Measurements from ENCODE around the gene STAM.
"Not testable (repeated sequence)": the region's sequence is repeated elsewhere in the genome, so short reads cannot be mapped to it uniquely, and the experiment has no call there.

The STAM gene

DNA sequence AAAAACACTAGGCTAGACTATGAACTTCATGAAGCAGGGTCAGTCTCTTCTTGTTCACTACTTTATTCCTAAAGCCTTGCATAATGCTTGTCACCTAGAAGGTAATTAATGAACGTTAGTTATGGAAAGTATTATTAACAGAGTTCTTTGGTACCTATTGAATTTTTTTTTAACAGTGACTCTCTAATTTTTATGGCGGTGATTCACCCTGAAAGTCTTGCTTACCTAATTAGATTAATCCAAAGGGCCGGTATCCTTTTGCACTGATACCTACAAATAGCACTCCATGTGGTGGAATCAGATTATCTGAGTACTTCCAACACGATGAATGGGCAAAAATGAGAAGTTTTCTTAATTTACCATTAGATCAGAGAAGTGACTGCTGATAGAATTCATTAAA lies 31.7 kb downstream of the STAM start:
- no peak for DNase-seq (ENCODE audit: low read depth)

DNA sequence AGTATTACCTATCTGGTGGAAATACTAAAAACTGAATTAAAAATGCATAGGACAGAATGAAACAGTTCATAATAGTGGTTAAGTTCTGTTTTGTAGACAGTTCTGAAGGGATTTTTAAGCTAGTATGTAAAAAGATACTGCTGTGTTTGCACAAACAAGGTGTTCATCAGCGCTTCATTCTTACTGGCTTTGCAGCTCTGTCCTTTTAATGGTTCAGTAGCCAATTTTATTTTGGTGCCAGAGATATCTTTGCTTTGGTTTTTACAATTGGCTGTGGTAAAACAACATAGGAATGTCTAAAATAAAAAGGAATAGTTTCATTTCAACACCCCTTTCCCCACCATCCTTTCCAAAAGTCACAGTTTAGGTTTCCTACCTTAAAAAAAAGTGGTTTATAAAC lies 33.0 kb downstream of the STAM start:
- DNase-seq (ENCODE audit: low read depth), result no peak

DNA sequence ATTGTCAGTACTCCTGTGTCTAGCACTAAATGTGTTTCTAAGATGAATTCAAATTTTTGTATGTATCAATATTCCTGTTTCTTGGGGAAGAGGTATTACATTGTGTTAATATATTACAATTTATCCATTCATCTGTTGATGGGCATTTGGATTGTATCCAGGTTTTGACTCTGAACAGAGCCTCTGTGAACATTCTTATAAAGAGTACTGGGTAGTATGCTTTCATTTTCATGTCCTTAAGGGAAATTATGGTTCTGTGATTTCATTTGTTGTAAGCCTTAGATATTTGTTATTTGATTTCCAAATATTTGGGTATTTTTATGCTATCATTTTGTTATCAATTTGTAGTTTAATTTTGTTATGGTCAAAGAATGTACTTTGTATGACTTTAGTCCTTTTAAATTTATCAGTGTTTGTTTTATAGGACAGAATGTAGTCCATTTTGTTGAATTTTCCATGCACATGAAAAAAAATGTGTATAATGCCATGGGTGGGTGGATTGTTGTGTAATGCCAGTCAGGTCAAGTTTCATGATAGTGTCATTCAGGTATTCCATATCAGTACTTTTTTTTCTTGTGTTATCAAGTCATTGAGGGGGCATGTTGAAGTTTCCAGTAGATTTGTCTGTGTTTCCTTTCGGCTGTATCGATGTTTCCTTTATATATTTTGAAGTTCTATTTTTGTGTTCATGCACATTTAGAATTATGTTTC lies 38.4 kb downstream of the STAM start:
- DNase-seq (ENCODE audit: low read depth), result peak; percentile 27

DNA sequence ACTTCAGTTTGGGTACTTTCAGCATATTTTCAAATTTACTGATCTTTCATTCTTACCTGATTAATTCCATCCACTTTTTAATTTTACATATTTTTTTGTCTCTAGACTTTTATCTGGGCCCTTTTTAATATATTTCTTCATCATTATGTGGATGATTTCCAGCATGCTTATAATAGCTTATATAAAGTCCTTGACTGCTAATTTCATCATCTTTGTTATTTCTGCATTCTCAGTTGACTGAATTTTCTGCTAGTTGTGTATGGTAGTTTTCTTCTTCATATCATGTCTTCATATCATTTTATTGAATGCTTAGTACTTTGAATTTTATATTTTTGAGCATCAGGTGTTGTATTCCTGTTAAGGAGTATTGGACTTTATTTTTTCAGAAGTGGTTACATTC lies 39.6 kb downstream of the STAM start:
- DNase-seq (ENCODE audit: low read depth), result no peak

DNA sequence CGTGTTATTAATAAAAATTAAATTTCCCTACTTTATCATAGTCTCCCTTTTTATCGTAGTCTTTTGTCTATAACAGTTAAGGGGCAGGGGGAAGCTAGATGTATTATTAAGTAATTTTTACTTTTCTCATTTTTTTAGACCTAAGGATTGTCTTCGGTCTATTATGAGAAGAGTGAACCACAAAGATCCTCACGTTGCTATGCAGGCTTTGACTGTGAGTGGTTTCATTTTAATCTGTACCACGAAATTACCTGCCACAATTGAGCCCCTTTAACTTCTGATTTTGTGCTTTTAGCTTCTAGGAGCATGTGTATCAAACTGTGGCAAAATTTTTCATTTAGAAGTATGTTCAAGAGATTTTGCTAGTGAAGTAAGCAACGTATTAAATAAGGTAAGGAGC lies 40.6 kb downstream of the STAM start:
- DNase-seq (ENCODE audit: low read depth), result no peak

DNA sequence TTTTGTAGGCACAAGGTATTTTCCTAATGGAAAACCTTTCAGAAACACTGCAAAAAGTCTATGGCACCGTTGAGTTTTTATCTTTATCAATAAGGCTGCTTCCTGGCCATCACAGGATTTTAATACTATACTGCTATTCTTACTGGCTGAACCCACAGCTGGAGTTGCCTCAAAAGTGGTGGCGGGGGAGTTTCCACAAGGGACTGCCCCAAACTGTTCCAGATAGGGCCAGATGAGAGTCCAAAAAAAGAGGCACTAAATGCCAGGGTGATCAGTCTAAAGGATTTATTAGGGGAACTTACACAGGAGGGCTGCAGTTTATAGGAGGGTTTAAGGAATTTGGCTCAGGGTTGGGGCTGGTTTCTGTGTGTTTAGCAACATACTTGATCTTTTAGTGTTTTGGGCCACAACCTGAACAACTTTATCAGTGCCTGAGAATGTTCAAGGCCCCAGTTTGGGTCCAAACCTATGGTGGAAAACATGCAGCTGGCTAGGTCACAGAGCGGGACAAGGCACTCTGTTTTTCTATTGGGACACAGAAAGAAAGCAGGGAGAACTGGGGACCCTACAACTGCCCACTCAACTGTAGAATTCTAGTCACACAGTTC lies 41.4 kb downstream of the STAM start:
- DNase-seq (ENCODE audit: low read depth), result no peak

DNA sequence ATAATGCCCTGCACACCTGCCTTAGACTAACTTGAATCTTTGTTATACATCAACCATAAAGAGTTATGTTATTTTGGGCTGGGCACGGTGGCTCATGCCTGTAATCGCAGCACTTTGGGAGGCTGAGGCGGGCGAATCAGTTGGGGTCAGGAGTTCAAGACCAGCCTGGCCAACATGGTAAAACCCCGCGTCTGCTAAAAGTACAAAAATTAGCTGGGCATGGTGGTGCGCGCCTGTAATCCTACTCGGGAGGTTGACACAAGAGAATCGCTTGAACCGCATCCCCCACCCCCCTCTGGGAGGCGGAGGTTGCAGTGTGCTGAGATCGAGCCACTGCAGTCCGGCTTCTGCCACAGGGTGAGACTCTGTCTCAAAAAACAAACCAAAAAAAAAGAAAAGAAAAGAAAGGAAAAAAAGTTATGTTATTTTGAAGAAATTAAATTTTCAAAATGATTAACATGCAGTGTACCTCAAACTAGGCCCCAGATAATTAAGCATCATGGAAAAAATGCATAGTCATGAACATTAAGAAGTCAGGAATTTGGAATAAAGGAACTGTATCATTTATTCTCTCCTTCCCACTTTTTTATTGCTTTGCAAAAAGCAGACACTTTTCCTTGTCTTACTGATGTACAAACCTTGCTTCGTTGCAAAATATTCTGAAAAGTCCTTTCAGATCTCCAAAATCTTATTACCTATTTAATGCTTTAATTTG lies 43.3 kb downstream of the STAM start:
- no peak for DNase-seq (ENCODE audit: low read depth)

DNA sequence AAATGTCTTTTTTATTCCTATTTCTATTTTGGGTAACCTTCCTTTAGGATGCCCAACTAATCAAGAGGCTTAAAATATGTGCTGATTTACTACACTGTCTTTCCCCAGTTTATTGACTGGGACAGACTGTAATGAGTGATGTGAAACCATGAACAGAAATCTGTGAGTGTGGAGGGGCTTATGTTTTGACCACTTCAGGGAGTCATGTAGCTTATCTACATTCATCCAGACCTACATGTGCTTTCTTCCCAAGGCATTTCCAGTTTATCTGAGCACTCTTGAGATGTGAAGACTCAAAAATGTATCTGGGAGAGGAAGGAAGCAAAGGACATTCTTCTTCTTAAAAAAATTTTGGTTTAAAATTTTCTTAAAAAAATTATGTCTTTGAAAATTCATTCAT lies 45.2 kb downstream of the STAM start:
- DNase-seq (ENCODE audit: low read depth), result no peak

DNA sequence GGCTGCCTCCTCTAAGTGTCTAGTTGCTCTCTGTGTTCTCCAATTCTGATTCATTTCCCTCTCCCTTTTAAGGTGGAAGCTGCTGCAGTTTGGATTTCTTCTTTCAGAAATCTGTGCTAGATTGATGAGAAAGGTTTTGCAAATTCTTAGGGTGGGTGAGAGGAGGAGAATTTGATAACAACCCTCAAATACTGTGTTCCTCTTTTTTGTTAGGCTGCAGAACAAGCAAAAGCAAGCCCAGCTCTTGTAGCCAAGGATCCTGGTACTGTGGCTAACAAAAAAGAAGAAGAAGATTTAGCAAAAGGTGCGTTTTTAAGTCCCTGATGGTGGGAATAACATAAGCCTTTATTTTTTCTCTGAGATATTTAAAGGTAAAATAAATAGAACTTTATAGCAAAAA lies 49.1 kb downstream of the STAM start:
- no peak for DNase-seq (ENCODE audit: low read depth)

DNA sequence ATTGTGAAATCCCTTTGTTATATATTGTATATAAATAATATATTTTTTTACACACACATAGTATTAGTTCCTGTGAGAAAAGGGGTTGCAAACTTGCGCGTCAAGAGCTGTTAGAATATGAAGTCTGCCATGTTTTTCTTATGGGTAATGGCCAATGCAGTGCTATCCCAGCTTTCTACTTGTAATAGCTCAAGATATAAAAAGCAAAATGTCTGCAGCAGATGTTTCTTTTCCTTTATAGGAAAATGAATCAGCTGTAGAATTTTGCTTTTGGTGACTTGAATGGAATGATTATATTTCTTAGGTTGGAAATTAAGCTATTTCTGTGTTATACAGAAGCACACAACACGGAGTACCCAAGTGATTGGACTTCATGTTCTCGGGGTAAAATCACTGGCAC lies 54.7 kb downstream of the STAM start:
- no peak for DNase-seq (ENCODE audit: low read depth)

DNA sequence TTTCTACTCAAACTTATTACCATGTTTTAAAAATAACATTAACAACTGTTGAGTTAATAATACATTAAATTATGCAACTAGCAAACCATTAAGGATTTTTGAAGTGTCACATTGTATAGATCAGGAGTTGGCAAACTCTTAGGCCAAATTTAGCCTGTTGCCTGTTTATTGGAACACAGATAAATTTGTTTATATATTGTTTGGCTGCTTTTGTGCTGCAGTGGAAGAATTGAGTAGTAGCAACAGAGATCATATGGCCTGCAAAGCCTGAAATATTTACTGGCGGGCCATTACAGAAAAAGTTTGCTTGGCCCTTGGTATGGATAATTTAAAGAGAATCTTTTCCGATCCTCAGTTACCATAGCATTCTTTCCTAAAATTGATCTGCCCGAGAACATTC lies 57.4 kb downstream of the STAM start:
- DNase-seq (ENCODE audit: low read depth), result no peak

DNA sequence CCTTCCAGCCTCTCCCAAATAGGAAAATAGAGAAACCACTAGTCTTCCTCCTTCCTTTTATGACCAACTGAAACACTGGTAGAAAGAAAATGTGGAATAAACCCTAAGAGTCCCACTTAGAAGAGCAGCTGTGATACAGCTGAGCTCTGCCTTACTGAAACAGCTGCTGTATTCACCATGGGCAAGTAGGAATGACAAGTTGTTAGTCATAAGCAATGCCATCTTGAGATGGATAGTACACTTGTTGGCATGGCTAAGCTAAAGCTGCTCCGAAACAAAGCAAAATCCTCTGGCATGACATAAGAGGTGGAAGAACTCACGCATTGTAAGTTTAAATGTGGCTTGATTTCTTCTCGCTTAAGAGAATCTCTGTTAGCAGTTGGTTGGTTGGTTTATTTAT lies 59.8 kb downstream of the STAM start:
- no peak for DNase-seq (ENCODE audit: low read depth)

DNA sequence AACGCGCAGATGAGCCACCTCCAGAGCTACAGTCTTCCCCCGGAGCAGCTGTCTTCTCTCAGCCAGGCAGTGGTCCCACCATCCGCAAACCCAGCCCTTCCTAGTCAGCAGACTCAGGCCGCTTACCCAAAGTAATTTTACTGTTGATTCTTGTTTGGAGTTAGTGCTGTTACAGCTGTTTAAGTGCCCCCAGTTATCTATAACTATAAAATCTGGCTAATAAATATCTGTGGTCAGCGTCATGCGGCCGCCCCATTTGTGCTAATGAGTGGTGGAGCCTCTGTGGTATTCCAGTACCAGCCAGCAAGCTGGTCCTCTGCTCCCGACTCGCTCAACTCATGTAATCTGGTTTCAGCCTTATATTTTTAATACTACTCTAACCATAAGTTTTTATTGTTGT lies 64.9 kb downstream of the STAM start:
- no peak for DNase-seq (ENCODE audit: low read depth)

DNA sequence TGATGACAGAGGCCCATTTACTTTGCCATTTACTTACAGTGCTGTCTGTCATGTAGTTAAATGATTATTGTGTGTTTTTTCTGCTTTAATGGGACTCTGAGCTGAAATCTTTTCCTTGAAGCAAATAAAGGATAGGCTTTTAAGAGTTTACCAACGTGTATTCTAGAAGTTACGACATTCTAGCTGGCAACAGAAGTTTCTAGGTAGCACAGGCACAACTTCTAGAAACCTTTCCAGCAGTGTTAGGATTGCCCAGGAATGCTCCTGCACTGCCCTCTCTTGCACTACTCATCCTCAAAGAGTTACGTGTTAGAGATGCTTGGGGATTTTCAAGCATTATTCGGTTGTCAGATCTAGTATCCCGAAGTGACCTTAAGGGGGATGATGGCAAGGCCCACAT lies 65.5 kb downstream of the STAM start:
- DNase-seq (ENCODE audit: low read depth), result no peak

DNA sequence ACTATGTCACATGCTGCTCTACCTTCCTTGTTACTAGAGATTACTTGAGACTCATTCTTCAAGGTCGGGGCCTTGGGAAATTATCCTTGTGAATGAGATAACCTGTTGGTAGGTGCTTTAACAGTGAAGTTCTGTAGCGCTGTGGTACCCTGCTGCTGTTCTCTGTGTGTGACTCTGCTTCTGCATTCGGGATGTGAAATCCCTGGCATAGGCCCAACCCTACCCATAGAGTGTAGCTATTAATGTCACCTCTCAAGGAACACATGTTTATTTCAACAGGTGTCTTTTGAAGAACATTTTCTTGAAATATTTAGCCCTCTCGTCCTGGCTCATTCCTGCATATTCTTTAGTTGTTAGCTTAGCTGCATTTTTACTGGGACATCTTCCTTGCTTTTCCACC lies 66.2 kb downstream of the STAM start:
- no peak for DNase-seq (ENCODE audit: low read depth)

DNA sequence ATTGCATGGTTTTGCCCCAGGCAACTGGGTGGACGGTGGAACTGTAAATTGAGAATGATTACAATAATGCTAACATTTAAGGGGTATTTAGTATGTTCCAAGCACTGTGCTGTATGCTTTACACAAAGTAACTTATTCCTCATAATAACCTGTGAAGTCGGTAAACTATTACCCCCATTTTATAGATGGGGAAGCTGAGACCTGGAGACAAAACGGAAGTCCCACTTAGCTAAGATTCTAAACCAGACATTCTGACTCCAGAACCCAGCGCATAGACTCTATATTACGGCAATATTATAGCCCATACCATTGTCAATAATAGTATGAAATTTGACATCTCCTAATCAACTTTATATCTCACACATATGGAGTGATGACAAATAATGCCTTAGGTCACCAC lies 68.1 kb downstream of the STAM start:
- DNase-seq (ENCODE audit: low read depth), result no peak

DNA sequence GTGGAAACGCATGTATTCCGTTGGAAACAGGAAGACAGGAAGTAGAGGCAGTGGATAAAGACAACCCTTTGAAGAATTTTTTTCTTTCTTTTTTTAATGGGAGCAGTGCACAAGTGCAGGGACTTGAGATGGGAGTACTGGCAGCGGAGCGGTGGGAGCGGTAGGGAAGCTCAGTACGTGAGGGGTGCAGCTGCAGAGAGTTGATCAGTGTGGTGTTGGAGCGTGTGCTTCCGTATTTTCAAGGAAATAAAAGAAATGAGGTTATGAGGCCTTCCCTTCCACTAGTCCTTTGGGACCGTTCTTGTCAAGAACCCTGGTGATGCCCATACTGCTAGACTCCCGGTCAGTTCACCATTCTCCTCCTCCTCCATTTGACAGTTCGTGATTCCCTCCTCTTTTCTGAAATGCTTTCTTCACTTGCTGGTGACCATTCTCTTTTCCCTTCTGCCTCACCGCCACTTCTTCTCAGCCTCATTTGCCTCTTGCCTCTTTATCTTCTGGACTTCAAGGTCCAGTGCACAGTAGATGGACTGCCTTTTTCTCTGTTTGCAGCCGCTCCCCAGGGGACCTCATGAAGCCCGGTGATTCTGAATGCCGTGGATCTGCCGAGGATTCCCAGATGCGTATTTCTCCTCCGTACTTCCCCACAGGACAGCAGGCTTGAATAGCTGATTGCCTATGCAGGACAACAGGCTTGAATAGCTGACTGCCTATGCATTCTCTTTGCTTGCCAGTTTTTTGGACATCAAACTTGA lies 68.9 kb downstream of the STAM start:
- DNase-seq (ENCODE audit: low read depth), result peak; percentile 43

DNA sequence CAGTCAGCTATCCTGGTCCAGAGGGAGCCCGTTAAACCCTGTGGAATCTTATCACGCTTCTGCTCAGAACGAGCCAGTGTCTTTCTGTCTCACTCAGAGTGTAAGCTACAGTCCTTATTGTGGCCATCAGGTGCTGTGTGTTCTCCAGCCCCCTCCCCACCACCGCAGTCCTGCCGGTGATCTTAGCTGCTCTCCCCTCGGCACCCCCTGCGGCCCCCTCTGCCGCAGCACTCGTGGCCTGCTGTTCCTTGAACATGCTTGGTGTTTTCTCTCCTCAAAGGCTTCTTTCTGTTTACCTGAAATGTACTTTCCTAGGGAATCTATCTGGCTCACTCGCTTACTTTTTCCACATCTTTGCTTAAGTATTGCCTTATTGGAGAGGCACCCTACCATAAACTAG lies 69.8 kb downstream of the STAM start:
- no peak for DNase-seq (ENCODE audit: low read depth)

DNA sequence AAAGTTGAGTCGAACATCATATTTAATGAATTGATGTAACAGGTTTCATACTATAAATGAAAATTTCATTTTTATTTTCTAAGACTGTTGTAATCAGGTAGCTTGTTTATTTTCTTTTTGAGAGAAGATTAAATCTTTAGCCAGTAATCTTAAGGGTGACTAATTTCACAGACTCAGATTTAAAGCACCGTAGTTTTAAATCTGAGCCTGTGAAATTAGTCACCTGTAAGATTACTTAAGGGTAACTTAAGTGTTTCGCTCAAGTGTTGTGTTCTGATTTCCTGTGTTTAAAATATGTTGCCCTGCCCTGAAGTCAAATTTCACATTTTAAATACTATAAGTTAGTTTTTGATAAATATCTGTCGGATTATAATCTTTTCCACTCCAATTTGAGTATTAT lies 72.2 kb downstream of the STAM start:
- no peak for DNase-seq (ENCODE audit: low read depth)

DNA sequence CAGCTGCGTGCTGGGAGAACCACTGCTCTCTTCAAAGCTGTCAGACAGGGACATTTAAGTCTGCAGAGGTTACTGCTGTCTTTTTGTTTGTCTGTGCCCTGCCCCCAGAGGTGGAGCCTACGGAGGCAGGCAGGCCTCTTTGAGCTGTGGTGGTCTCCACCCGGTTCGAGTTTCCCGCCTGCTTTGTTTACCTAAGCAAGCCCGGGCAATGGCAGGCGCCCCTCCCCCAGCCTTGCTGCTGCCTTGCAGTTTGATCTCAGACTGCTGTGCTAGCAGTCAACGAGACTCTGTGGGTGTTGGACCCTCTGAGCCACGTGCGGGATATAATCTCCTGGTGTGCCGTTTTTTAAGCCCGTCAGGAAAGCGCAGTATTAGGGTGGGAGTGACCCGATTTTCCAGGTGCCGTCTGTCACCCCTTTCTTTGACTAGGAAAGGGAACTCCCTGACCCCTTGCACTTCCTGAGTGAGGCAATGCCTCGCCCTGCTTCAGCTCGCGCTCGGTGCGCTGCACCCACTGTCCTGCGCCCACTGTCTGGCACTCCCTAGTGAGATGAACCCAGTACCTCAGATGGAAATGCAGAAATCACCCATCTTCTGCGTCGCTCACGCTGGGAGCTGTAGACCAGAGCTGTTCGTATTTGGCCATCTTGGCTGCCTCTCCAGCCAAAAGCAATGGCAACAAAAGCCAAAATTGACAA lies 78.5 kb downstream of the STAM start:
- not testable (repeated sequence) for DNase-seq (ENCODE audit: low read depth)

DNA sequence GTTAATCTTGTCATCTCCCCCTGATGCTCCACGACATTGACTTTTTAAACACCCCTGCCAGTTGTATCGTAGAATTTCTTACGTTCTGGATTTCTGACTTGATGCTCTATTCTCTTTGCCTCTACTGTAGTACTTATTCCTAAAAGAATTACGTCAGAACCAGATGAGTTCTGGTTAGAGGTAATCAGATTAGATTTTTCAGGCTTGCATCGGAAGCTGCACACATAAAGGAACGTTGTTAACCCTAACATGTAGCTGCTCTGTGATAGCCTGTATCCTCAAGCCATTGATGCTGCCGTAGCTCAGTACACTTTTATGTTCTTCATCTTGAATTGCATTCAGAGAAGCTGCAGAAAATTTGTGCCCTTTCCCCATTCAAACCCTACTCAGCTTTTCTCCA lies 81.8 kb downstream of the STAM start:
- DNase-seq (ENCODE audit: low read depth), result no peak

DNA sequence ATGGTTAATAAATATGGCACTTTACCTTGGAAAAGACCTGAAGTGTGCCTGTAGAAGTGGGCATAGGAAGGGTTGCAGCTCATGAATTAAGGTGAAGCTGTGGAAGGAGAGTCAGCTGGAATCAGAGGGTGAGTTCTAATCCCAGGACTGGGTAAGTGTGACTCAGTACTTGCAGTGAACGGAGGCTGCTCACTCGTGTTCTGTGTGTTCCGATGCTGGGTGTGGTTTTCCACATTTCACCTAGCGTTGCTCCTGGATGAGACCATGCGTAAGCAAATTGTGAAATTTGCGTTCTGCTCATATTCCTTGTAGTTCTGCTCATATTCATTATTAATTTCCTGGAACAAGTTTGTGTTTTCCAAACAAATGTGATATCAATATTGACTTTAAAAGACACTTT lies 85.7 kb downstream of the STAM start:
- DNase-seq (ENCODE audit: low read depth), result peak; percentile 74

Measured in amniotic epithelial cell (primary cell).